Esophagus (tissue), 2 donors: Measurements from ENCODE around the gene VPS11. TPM values are rescaled to one million over a fixed set of nuclear protein-coding genes. Genes with fewer than 3 reads are reported as not detected.
"Not testable (repeated sequence)": the region's sequence is repeated elsewhere in the genome, so short reads cannot be mapped to it uniquely, and the experiment has no call there.

ENCODE experiments used
- H3K27ac ChIP-seq, 2 donors: one replicate each; pipeline ENCODE4 v1.5.1; 2013; ENCODE audit warnings: low read depth in 2 of 2, mild to moderate bottlenecking in 2 of 2, inconsistent platforms in 1 of 2, low read length in 1 of 2, moderate library complexity in 1 of 2
- H3K27me3 ChIP-seq, 2 donors: one replicate each; pipeline ENCODE4 v1.6.1; 2013; ENCODE audit warnings: low read length in 2 of 2, control low read depth in 1 of 2, mild to moderate bottlenecking in 1 of 2; ENCODE audit not compliant: insufficient read depth in 2 of 2, control insufficient read depth in 1 of 2
- H3K36me3 ChIP-seq, 2 donors: one replicate each; pipeline ENCODE4 v1.6.1; 2013; ENCODE audit warnings: low read length in 1 of 2; ENCODE audit not compliant: control insufficient read depth in 2 of 2, insufficient read depth in 2 of 2
- H3K4me1 ChIP-seq, 2 donors: one replicate each; pipeline ENCODE4 v1.6.1; 2013; ENCODE audit warnings: low read length in 1 of 2; ENCODE audit not compliant: control insufficient read depth in 2 of 2, insufficient read depth in 2 of 2
- H3K4me3 ChIP-seq, 2 donors: one replicate each; pipeline ENCODE4 v1.5.1; 2013; ENCODE audit warnings: low read length in 2 of 2, mild to moderate bottlenecking in 2 of 2, low read depth in 1 of 2, moderate library complexity in 1 of 2
- H3K9me3 ChIP-seq, 2 donors: one replicate each; pipeline ENCODE4 v1.6.1; 2013; ENCODE audit warnings: mild to moderate bottlenecking in 2 of 2, low read depth in 1 of 2, low read length in 1 of 2, moderate library complexity in 1 of 2; ENCODE audit not compliant: control insufficient read depth in 2 of 2, insufficient read depth in 1 of 2
- WGBS, 2 donors: extraction: QIAGEN DNeasy Blood & Tissue Kit; methylation state at CpG; one replicate each; pipeline ENCODE4 v1.1.7; 2013; 5-methylcytosine and 5-hydroxymethylcytosine counted together
- polyA plus RNA-seq, 2 donors: library from polyadenylated mRNA; stranded (reverse); fragments of 200-250 nt; gene quantifications; one replicate each; pipeline ENCODE4 v1.2.3, GENCODE V29; 2013
- donor health status: healthy with polysubstance abuse.
- donor health status: Bipolar disorder and iron deficiency.

The VPS11 gene
- polyA plus RNA-seq, 2 donors: 22.4 to 29.0 TPM

GRCh38 chr11:119095066-119095880 is 27.7 kb downstream of the VPS11 start:
- peak overlapping the region; percentile 80 to 94 for H3K27ac ChIP-seq
- H3K4me3 ChIP-seq: peak overlapping the region; percentile 65 to 71
- H3K27me3 ChIP-seq: no peaks in the 10 kb centered on the region
- peaks cover 8 to 10% of the 10 kb centered on the region in 2 donors for H3K4me1 ChIP-seq
- peaks cover 18 to 19% of the 10 kb centered on the region in 2 donors for H3K36me3 ChIP-seq
- WGBS, 2 donors: 0 to 1% methylated on average over 77 to 79 of the region's 79 CpGs
- H3K9me3 ChIP-seq: no peaks in the 10 kb centered on the region

GRCh38 chr11:119099711-119100110 is 32.1 kb downstream of the VPS11 start:
- Histone ChIP-seq H3K36me3 (peaks cover 11 to 15% of the 10 kb centered on the region in 2 donors), H3K9me3 (no peaks in the 10 kb centered on the region), H3K27ac (no peak overlapping the region), H3K4me3 (no peak overlapping the region), H3K4me1 (peaks cover 2 to 3% of the 10 kb centered on the region in 2 donors), H3K27me3 (no peaks in the 10 kb centered on the region)
- 71% methylated on average over 6 of the region's 6 CpGs for WGBS, 2 donors

- Histone ChIP-seq H3K9me3 (no peaks in the 10 kb centered on the region), H3K4me1 (peaks cover 2 to 3% of the 10 kb centered on the region in 2 donors), H3K4me3 (peak overlapping the region; percentile 76 to 87), H3K27me3 (no peaks in the 10 kb centered on the region), H3K27ac (peak overlapping the region in 1 of 2 donors; percentile 13), H3K36me3 (peaks cover 11 to 15% of the 10 kb centered on the region in 2 donors)
- 36 to 44% methylated on average over 11 of the region's 11 CpGs for WGBS, 2 donors
These were observed 32.8 kb downstream of the VPS11 start for GRCh38 chr11:119100246-119100970.

- Histone ChIP-seq H3K27ac (peak overlapping the region; percentile 97 to 99), H3K4me3 (peak overlapping the region; percentile 76 to 87), H3K36me3 (peaks cover 11 to 15% of the 10 kb centered on the region in 2 donors), H3K27me3 (no peaks in the 10 kb centered on the region), H3K9me3 (no peaks in the 10 kb centered on the region), H3K4me1 (peaks cover 2 to 3% of the 10 kb centered on the region in 2 donors)
- WGBS, 2 donors: 2% methylated on average over 28 to 29 of the region's 29 CpGs
These were observed 33.6 kb downstream of the VPS11 start for GRCh38 chr11:119100994-119101758.

- peaks cover 2 to 7% of the 10 kb centered on the region in 2 donors for H3K4me1 ChIP-seq
- H3K9me3 ChIP-seq: no peaks in the 10 kb centered on the region
- peak within 1 kb of the TSS; percentile 76 to 87 for H3K4me3 ChIP-seq
- H3K27me3 ChIP-seq: no peaks in the 10 kb centered on the region
- WGBS, 2 donors: 0% methylated on average over 32 of the region's 32 CpGs
- peak within 1 kb of the TSS; percentile 97 to 99 for H3K27ac ChIP-seq
- H3K36me3 ChIP-seq: peaks cover 9 to 11% of the 10 kb centered on the region in 2 donors
These were observed 34.3 kb downstream of the VPS11 start, which contains the start of gene DPAGT1 for GRCh38 chr11:119101759-119102423. Gene DPAGT1 (minus strand): TSS chr11:119101853. CDS start chr11:119101655, 198 bp downstream.

- not testable (repeated sequence) for H3K4me3 ChIP-seq, H3K4me1 ChIP-seq, H3K27me3 ChIP-seq, H3K9me3 ChIP-seq, H3K36me3 ChIP-seq
- H3K27ac ChIP-seq: peak overlapping the region; percentile 97 to 99
- WGBS, 2 donors: 77 to 83% methylated on average over 18 of the region's 18 CpGs
These were observed 35.6 kb downstream of the VPS11 start for GRCh38 chr11:119103161-119103664.

- Histone ChIP-seq H3K4me1 (peaks cover 5 to 13% of the 10 kb centered on the region in 2 donors), H3K4me3 (no peak overlapping the region), H3K27me3 (no peaks in the 10 kb centered on the region), H3K9me3 (no peaks in the 10 kb centered on the region), H3K36me3 (no peaks in the 10 kb centered on the region), H3K27ac (no peak overlapping the region)
- 59% methylated on average over 4 of the region's 4 CpGs for WGBS, 2 donors
These were observed 36.2 kb downstream of the VPS11 start for GRCh38 chr11:119103793-119104192.

- Histone ChIP-seq H3K36me3 (peaks cover 0 to 14% of the 10 kb centered on the region in 2 donors), H3K4me3 (peak within 1 kb of the TSS; percentile 75 to 85), H3K4me1 (peaks cover 6 to 14% of the 10 kb centered on the region in 2 donors), H3K27ac (peak within 1 kb of the TSS; percentile 84 to 85), H3K27me3 (no peaks in the 10 kb centered on the region), H3K9me3 (no peaks in the 10 kb centered on the region)
- 1% methylated on average over 46 to 49 of the region's 49 CpGs for WGBS, 2 donors
These were observed 39.2 kb downstream of the VPS11 start, which contains the start of gene C2CD2L for GRCh38 chr11:119106564-119107537. Gene C2CD2L (plus strand): TSS chr11:119107344. CDS start chr11:119107742, 398 bp downstream.
